Astrocyte (in vitro differentiated cells and primary cell): ENCODE data around the gene VWF. TPM values are rescaled to one million over a fixed set of nuclear protein-coding genes. Genes with fewer than 3 reads are reported as not detected.

ENCODE experiments used
- DNase-seq: peaks from one replicate; pipeline ENCODE4 v3.0.0-alpha.2; 2010; ENCODE audit warnings: low read depth
- FAIRE-seq: peaks from 2 replicates; lab custom pipeline; 2011; peaks lifted over from hg19 to GRCh38; lab: Jason Lieb, UNC
- H2AFZ ChIP-seq: 2 replicates; pipeline ENCODE4 v1.6.0; 2012; ENCODE audit warnings: low read depth, low read length, inconsistent platforms
- H3K27ac ChIP-seq: 2 replicates; pipeline ENCODE4 v1.5.1; 2011; ENCODE audit warnings: low read depth, low read length, inconsistent platforms
- H3K27me3 ChIP-seq: 2 replicates; pipeline ENCODE4 v1.6.0; 2011; ENCODE audit warnings: low read length, inconsistent platforms; ENCODE audit not compliant: insufficient read depth
- H3K36me3 ChIP-seq: 2 replicates; pipeline ENCODE4 v1.5.1; 2011; ENCODE audit warnings: low read length, inconsistent platforms; ENCODE audit not compliant: insufficient read depth
- H3K4me1 ChIP-seq: 2 replicates; pipeline ENCODE4 v1.5.1; 2011; ENCODE audit warnings: low read length, inconsistent platforms; ENCODE audit not compliant: insufficient read depth
- H3K4me2 ChIP-seq: 2 replicates; pipeline ENCODE4 v1.6.0; 2012; ENCODE audit warnings: low read length, inconsistent platforms
- H3K4me3 ChIP-seq: 2 replicates; pipeline ENCODE4 v1.5.1; 2011; ENCODE audit warnings: low read depth, mild to moderate bottlenecking, low read length, inconsistent platforms; ENCODE audit not compliant: insufficient read depth
- H3K79me2 ChIP-seq: 2 replicates; pipeline ENCODE4 v1.6.0; 2012; ENCODE audit warnings: mild to moderate bottlenecking, low read length, inconsistent platforms; ENCODE audit not compliant: insufficient read depth
- H3K9ac ChIP-seq: 2 replicates; pipeline ENCODE4 v1.6.0; 2012; ENCODE audit warnings: mild to moderate bottlenecking, low read length, inconsistent platforms
- H3K9me3 ChIP-seq: 2 replicates; pipeline ENCODE4 v1.5.1; 2012; ENCODE audit warnings: low read depth, mild to moderate bottlenecking, low read length, inconsistent platforms; ENCODE audit not compliant: insufficient read depth
- H4K20me1 ChIP-seq: 2 replicates; pipeline ENCODE4 v1.6.0; 2012; ENCODE audit warnings: low read length, inconsistent platforms; ENCODE audit not compliant: insufficient read depth
- H3K27ac Mint-ChIP-seq: one replicate; pipeline ENCODE4 v1.8.0; 2021; ENCODE audit warnings: mild to moderate bottlenecking, mixed read lengths; ENCODE audit not compliant: unreplicated experiment
- H3K27me3 Mint-ChIP-seq: one replicate; pipeline ENCODE4 v1.8.0; 2021; ENCODE audit warnings: low read depth, mixed read lengths; ENCODE audit not compliant: unreplicated experiment
- H3K36me3 Mint-ChIP-seq: one replicate; pipeline ENCODE4 v1.8.0; 2021; ENCODE audit warnings: low read depth, mixed read lengths; ENCODE audit not compliant: unreplicated experiment
- H3K4me1 Mint-ChIP-seq: one replicate; pipeline ENCODE4 v1.8.0; 2021; ENCODE audit warnings: low read depth, mixed read lengths; ENCODE audit not compliant: unreplicated experiment
- H3K4me3 Mint-ChIP-seq: one replicate; pipeline ENCODE4 v1.8.0; 2021; ENCODE audit warnings: mild to moderate bottlenecking, moderate library complexity, mixed read lengths; ENCODE audit not compliant: unreplicated experiment
- H3K9me3 Mint-ChIP-seq: one replicate; pipeline ENCODE4 v1.8.0; 2021; ENCODE audit warnings: mild to moderate bottlenecking, mixed read lengths; ENCODE audit not compliant: unreplicated experiment
- CTCF ChIP-seq: IDR thresholded peaks from 2 replicates; pipeline ENCODE4 v1.5.1; 2011; ENCODE audit warnings: low read depth, mild to moderate bottlenecking, inconsistent platforms, low read length, moderate library complexity; ENCODE audit not compliant: insufficient read depth
- EZH2 ChIP-seq: IDR thresholded peaks from 2 replicates; pipeline ENCODE4 v1.6.1; 2012; ENCODE audit warnings: mild to moderate bottlenecking, low read length, inconsistent platforms; ENCODE audit not compliant: insufficient read depth
- total RNA-seq: library from RNA; stranded (reverse); gene quantifications from 2 replicates; pipeline ENCODE4 v1.2.1, GENCODE V29; 2021

The VWF gene
- total RNA-seq, 1 donor from 2014 or later, result 0.23 TPM

DNA sequence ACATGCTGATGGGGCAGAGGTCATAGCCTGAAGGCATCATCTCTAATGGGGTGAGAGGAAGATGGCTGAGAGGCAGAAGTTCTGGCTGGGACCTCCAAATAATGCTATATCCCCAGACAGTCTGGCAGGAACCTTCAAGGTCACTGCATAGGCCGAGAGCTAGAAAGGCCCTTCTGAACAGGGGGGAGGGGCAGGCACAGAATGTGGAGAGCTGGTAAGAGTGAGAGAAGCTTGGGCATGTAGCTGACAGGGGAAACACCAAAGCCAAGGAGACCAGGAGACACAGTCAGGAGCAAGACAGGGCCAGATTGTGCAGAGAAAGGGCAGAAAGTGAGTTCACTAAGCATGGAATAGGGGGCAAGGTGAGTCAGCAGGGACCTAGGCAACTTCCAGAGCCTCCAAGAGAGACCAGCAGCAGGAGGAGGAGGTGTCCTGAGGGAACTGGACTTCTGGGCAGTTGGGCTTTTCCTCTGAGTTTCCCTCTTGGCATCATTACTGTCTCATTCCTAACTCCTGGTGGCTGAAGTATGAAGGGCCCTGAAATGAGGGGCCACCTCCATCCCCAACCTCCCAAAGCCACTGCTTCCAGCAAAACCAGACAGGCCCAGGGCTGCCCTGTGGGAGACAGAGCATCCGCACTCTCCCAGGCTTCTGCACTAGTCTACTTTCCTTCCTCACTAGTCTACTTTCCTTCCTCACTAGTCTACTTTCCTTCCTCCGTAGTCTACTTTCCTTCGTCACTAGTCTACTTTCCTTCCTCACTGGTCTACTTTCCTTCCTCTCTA is 196.5 kb downstream of the VWF start:
- H3K4me1 ChIP-seq, result no peaks in the 10 kb centered on the region
- no peak for FAIRE-seq
- no peaks in the 10 kb centered on the region for H3K9me3 ChIP-seq
- TF ChIP-seq CTCF, result no peak
- no peak for TF ChIP-seq EZH2
- no peak overlapping the region for H3K4me3 ChIP-seq
- no peak overlapping the region for H2AFZ ChIP-seq
- H4K20me1 ChIP-seq, result no peaks in the 10 kb centered on the region
- H3K36me3 ChIP-seq, result no peaks in the 10 kb centered on the region
- H3K4me1 Mint-ChIP-seq, result no peaks in the 10 kb centered on the region
- H3K4me2 ChIP-seq, result no peak overlapping the region
- no peak overlapping the region for H3K9ac ChIP-seq
- peaks cover 19% of the 10 kb centered on the region for H3K9me3 Mint-ChIP-seq
- no peaks in the 10 kb centered on the region for H3K36me3 Mint-ChIP-seq
- no peaks in the 10 kb centered on the region for H3K79me2 ChIP-seq
- no peaks in the 10 kb centered on the region for H3K27me3 ChIP-seq
- H3K27ac ChIP-seq, result no peak overlapping the region
- no peak for DNase-seq
- no peak overlapping the region for H3K27ac Mint-ChIP-seq
- H3K4me3 Mint-ChIP-seq, result no peak overlapping the region
- H3K27me3 Mint-ChIP-seq, result peaks cover 21% of the 10 kb centered on the region

GRCh38 chr12:5925646-5926045 is 198.8 kb downstream of the VWF start:
- no peaks in the 10 kb centered on the region for H3K36me3 Mint-ChIP-seq
- no peaks in the 10 kb centered on the region for H3K4me1 Mint-ChIP-seq
- Histone ChIP-seq H3K27ac (no peak overlapping the region), H3K9me3 (no peaks in the 10 kb centered on the region), H4K20me1 (no peaks in the 10 kb centered on the region), H3K27me3 (no peaks in the 10 kb centered on the region), H3K4me3 (no peak overlapping the region), H3K79me2 (no peaks in the 10 kb centered on the region), H3K36me3 (no peaks in the 10 kb centered on the region), H3K4me2 (no peak overlapping the region), H2AFZ (no peak overlapping the region), H3K9ac (no peak overlapping the region), H3K4me1 (no peaks in the 10 kb centered on the region)
- H3K9me3 Mint-ChIP-seq, result peaks cover 14% of the 10 kb centered on the region
- peaks cover 25% of the 10 kb centered on the region for H3K27me3 Mint-ChIP-seq
- H3K4me3 Mint-ChIP-seq, result no peak overlapping the region
- no peak for DNase-seq
- TF ChIP-seq CTCF (no peak), EZH2 (no peak)
- FAIRE-seq, result no peak
- H3K27ac Mint-ChIP-seq, result no peak overlapping the region

- peaks cover 27% of the 10 kb centered on the region for H3K27me3 Mint-ChIP-seq
- Histone ChIP-seq H3K4me2 (no peak overlapping the region), H3K9me3 (no peaks in the 10 kb centered on the region), H3K4me1 (no peaks in the 10 kb centered on the region), H4K20me1 (no peaks in the 10 kb centered on the region), H3K27ac (no peak overlapping the region), H3K36me3 (no peaks in the 10 kb centered on the region), H3K27me3 (no peaks in the 10 kb centered on the region), H3K9ac (no peak overlapping the region), H2AFZ (no peak overlapping the region), H3K79me2 (no peaks in the 10 kb centered on the region), H3K4me3 (no peak overlapping the region)
- TF ChIP-seq CTCF (no peak), EZH2 (no peak)
- no peaks in the 10 kb centered on the region for H3K4me1 Mint-ChIP-seq
- H3K36me3 Mint-ChIP-seq, result no peaks in the 10 kb centered on the region
- no peak for DNase-seq
- no peak overlapping the region for H3K27ac Mint-ChIP-seq
- no peak for FAIRE-seq
- peaks cover 12% of the 10 kb centered on the region for H3K9me3 Mint-ChIP-seq
- no peak overlapping the region for H3K4me3 Mint-ChIP-seq
Measured at GRCh38 chr12:5924342-5924741, 200.1 kb downstream of the VWF start.
